B cell (primary cell): ENCODE results near the gene KRTAP4-7.
"Not testable (repeated sequence)": the region's sequence is repeated elsewhere in the genome, so short reads cannot be mapped to it uniquely, and the experiment has no call there.

Experiments
- EZH2 ChIP-seq: IDR thresholded peaks from 2 replicates; pipeline ENCODE4 v1.6.1; 2012; ENCODE audit warnings: borderline replicate concordance, low read depth, mild to moderate bottlenecking, moderate library complexity, low read length; ENCODE audit not compliant: insufficient read depth, poor library complexity, severe bottlenecking
- TF ChIP-seq, protein P1 (sequence below): fragments of 200-600 bp; IDR thresholded peaks from one replicate; pipeline ENCODE4 v1.8.0; 2022; ENCODE audit warnings: antibody characterized with exemption, mild to moderate bottlenecking

DNA sequence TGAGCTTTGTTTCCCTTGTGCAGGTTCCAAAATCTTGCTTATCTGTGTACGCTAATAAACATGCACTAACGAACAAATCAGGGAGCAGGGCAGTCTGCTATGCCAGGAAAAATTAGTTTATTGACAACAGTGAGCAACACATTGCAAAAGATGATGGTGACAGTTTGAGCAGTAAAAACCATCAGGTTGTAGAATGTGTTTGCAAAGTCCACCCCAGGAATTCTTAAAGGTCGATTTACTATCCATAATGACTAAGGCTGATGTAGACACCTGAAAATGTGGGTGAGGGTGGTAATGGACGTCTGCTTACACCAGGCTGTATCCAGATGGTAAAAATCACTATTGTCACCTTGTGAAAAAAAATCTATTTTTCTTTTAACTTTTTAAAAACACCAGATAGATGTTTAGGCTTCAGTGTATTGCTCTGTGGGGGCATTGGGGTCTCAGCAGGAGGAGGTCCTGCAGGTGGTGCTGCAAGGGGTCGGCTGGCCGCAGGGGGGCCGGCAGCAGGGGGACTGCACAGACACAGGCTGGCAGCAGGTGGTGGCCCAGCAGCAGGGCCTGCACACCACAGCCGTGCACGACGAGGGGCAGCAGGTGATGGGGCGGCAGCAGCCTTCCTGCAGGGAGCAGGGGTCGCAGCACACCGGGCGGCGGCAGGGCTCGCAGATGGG lies 18.8 kb upstream of the KRTAP4-7 start:
- not testable (repeated sequence) for TF ChIP-seq EZH2
- TF ChIP-seq, protein P1, sequence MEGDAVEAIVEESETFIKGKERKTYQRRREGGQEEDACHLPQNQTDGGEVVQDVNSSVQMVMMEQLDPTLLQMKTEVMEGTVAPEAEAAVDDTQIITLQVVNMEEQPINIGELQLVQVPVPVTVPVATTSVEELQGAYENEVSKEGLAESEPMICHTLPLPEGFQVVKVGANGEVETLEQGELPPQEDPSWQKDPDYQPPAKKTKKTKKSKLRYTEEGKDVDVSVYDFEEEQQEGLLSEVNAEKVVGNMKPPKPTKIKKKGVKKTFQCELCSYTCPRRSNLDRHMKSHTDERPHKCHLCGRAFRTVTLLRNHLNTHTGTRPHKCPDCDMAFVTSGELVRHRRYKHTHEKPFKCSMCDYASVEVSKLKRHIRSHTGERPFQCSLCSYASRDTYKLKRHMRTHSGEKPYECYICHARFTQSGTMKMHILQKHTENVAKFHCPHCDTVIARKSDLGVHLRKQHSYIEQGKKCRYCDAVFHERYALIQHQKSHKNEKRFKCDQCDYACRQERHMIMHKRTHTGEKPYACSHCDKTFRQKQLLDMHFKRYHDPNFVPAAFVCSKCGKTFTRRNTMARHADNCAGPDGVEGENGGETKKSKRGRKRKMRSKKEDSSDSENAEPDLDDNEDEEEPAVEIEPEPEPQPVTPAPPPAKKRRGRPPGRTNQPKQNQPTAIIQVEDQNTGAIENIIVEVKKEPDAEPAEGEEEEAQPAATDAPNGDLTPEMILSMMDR: not testable (repeated sequence)
